NCI-H1417 (cell line): ENCODE measurements around the gene DOC2B.

Experiments used
- DNase-seq, 3 experiments: peaks; one replicate each; lab custom pipeline; 2025; lab: John Stamatoyannopoulos, UW

DOC2B gene

DNA sequence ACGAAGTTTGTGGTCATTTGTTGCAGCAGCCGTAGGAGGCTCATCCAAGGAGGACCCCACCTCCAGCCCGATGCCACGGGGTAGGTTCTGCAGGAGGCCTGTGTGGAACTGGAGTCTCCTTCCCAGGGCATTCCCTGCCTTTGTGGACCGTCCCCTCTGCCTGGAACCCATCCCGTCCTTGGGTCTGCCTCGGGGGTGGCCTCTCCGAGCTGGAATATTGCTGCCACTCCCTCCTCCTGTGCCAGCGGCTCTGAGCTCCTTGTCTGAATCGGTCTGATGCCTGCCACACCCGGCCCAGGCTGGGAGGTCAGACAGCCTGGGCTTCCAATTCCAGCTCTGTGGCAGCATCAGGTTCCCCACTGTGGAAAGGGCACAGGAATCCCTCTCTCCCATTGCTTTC, 18.8 kb downstream of the DOC2B start:
- DNase-seq = no peak

DNA sequence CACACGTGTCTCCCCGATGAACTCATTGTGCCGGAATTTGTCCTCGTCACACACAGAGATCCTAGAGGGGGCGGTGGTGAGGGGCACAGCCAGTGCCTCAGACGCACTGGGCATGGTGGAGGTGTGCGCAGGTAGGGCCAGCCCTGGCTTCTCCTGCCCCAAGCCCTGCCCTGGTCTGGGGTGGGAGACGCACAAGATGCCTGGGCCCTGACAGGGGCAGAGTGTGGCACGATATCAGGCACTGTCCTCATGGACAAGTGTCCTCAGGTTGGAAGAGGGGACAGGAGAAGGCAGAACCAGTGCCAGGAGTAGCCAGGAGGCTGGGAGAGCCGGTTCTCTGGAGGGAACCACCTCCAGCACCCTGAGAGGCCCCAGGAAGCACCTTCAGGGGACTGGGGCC, 20.0 kb downstream of the DOC2B start:
- DNase-seq = no peak

DNA sequence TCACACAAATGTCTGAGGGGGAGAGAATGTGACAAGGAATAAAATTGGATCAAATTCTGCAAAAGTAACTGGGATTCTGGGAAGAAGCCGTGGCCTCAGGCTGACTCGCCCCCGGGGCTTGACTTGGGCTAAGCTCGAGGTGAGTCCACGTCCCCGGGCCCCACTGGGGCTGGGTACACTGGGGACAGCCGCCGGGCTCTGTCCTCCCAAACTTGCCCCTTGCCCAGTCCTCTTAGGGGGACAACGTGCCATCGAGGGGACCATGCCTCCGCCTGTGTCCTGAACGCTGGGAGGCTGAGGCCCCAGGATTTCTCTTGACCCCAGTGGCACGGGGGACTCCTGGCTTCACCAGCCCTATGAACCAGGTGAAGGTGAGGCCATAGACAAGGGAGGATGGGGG, 21.1 kb downstream of the DOC2B start:
- DNase-seq = no peak

DNA sequence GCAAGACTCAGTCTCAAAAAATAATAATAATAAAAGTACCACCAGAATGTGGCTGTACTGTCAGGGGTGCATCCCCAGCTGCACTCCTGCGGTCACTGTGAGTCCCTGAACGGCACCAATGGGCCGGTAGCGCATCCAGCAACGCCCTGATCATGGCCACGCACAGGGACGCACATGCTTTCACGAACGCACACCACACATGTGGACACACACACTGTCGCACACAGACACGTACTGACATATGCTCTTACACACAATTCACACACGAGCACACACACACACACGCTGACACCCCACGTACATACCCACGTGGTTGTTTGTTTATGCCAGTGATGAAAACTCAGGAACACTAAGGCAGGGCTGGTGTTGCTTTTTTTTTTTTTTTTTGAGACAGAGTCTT, 21.8 kb downstream of the DOC2B start:
- DNase-seq = no peak

DNA sequence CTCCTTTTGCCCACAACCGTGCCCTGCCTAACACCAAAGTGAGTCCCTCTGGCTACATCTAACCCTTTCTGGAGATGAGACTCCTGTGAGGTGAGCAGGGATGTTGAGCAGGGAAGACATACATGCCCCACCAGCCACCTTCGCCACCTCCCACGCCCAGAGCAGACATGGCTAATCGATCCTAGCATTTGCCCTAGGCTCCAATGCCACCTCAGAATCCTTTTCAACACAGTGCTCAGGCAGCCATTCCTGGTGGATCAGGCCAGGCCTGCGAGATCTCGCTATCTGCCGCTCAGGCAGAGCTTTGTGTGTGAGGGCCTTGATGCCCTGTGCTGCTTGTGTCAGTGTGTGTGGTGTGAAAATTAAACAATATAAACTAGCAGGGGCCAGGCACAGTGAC, 23.1 kb downstream of the DOC2B start:
- DNase-seq = no peak

DNA sequence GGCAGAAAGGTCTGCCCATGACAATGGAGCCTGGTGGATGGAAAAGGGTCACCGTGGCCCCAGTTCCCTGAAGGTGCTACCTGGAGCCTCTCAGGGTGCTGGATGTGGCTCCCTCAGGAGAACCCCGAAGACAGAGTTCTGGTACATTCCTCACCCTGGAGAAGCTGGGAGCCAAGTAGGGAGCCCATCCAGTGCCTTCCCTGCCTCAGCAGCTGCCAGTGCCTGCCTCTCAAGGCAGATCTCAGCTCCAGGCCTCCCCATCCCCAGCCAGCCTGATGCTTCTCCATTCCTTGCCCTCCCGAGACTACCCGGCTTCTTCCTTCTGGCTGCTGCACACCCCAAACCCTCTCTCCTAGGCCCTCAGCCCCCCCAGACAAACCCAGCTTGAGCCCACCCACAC, 23.5 kb downstream of the DOC2B start:
- no peak for DNase-seq

DNA sequence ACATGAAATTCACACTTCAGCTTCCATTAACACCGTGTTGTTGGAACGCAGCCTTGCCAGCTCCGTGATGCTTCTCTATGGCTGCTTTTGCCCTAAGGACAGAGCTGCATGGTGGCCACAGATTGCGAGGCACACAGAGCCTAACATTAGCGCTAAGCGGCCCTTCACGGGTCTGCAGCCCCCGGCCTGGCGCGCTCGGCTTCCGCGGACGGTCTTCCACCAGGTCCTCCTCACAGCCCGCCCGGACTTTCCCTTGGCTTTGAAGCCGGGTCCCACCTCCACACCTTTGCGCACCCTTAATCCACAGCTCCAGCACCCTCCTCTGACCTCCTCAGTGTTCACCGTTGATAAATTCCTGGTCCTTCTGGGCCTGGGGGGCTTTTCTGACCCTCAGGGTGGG, 24.5 kb downstream of the DOC2B start:
- DNase-seq = no peak

DNA sequence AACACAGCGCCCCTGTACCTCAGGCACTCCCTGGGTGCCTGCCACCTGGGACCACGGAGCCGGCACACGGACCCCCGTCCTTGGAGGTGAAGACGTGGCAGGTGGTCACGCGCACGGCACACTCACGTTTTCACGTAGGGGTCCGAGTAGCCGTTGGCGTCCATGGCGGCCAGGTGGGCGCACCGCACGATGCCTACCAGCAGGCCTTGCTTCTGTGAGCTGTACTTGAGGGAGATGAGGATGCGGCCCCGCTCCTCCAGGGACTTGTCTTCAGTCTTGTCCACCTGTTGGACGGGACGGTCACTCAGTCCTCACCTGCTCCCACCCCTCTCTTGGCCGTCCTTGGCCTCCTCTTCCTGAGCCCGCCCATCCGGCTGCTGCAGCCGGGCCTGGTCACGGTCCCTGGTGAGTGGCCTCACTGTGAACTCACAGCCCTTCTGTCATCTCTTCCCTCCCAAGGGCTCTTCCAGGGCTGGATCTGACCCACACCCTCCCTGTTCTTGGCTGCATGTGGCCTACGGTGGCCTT, 25.3 kb downstream of the DOC2B start:
- DNase-seq = no peak

DNA sequence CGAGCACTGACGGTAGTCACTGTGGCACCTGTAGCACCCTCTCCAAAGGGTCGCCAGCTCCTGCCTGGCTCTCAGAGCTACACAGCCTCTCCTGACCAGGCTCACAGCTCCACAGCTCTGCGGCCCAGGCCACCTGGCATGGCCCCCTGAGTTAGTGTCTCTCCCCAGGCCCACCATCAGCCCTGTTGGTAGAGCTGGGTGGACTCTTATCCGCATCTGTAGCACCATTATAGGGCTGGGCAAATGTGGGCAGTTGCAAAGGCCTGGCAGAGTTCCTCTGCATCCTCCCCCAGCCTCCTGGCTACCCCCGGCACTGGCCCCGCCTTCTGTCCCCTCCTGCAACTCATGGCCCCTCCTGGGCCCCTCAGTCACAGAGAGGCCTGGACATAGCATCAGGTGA, 25.9 kb downstream of the DOC2B start:
- no peak for DNase-seq

DNA sequence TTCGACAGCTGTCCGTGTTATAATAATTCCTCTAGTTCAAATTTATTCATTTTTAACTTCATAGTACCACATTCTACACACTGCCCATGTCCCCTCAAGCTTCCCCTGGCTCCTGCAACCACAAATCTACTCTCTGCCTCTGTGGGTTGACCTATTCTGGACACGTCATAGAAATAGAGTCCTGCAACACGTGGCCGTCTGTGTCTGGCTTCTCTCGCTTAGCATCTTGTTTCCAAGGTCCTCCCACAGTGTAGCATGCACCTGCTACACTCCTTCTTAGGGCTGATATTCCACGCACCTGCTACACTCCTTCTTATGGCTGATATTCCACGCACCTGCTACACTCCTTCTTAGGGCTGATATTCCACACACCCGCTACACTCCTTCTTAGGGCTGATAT, 27.6 kb downstream of the DOC2B start:
- no peak for DNase-seq

DNA sequence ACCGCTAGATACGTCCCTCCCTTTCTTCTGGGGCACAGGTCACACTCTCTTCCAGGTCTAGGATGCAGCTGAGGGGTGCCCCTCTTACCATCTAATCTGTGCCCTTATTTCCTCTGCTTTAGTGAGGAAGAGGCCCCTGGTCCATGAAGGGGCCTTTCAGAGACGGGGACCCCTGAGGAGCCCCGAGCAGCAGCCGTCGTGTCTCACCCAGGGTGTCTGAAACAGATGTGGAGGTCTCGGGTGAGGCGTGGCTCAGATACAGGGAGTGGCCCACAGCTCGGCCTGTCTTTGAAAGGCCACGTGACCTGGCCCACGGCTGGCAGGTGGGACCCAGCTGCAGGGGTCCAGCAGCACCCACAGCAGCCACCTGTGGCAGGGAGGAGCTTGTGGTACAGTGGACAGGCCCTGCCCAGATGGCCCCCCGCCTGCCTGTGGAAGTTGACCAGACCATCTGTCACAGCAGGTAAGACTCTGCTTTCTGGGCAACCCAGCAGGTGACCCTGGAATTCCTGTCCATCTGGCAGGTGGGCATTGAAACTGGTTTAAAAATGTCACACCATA, 28.5 kb downstream of the DOC2B start:
- no peak for DNase-seq

DNA sequence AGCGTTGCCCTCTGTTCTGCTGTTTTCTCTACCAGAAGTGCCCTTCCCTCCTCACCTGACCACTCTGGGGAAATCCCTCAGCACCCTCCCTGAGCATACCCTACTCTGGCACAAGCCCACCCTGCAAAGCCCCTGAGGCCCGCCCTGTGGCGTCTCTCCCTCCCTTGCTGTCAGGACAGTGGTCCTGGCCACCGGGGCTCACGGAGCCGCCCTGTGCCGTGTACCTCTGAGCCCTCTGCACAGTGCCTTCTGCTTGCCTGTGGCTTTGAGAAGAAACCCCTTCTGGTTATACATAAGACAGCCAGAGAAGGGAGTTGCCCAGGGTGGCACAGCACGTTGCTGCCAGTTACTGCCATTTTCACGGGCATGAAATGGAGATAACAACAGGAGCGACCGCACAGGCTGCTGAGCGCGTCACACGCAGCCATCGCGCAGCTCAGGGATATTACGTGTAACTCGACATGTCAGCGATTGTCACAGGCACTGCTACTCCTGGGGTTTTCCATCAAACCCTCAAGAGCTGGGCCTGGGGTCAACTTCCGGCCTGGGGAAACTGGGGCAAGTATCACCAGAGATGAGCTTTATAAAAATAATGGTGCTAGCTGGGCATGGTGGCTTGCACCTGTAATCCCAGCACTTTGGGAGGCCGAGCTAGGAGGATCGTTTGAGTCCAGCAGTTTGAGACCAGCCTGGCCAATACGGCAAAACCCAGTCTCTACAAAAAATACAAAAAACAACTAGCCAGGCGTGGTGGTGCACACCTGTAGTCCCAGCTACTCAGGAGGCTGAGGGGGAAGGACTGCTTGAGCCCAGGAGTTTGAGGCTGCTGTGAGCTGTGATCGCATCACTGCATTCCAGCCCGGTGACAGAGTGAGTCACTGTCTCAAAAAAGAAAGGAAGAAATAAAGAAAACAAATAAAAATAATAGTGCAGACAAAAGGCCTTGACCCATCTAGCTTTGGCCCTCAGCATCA, 29.3 kb downstream of the DOC2B start:
- DNase-seq = no peak

DNA sequence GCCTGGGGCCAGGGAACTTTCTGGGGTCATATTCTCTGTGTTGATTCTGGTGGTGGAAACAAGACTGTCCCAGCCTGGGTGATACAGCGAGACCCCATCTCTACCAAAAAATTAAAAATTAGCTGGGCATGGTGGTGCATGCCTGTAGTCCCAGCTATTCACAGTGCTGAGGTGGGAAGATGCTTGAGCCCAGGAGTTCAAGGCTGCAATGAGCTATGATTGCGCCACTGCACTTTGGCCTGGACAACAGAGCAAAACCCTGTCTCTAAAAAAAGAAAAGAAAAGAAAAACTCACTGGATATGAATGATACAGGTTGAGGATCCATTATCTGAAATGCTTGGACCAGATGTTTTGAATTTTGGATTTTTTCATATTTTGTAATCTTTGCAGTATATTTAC, 30.4 kb downstream of the DOC2B start:
- DNase-seq = no peak

DNA sequence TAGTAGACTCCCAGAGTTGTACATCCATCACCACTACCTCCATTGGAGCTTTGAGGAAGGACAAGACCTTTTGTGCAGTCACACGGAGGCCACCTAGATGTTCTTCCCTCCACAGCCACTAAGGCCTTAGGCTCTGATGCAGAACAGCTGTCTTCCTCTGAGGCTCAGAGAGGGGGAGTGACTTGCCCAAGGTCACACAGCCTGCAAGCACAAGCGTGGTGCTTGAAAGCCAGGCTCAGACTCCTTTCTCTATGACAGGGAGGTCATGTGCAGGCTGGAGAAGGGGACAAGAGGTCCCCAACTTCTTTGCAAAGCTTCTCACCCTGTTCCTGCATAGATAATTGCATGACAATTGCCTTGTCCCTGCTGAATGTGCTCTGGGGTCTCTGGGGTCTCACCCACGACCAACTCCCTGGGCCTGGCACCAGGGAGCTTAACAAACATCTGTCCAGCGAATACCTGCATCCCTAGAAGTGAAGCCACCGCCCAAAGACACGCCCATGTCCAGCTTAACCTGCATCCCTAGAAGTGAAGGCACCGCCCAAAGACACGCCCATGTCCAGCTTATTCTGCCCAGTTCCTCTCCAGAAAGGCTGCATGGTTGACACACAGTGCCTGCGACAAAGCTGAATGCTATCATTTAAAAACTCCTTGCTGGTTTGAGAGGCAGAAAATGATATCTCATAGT, 31.4 kb downstream of the DOC2B start:
- no peak for DNase-seq

DNA sequence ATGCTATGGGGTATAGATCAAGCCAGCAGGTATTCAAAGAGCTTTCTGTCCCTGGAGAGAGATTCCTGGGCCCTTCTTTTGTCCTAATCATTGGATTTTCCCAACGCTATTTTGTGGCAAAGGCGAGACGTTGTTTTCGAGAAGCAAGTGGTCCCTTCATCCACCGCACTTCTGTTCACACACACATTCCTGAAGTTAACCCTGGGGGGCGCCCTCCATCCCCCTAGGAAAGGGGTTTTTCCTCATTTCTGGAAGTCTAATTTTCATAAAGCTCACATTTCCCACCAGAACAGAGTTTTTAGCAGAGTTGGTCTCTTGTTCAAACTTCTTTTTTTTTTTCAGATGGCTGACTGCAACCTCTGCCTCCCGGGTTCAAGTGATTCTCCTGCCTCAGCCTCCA, 32.2 kb downstream of the DOC2B start:
- DNase-seq = no peak

DNA sequence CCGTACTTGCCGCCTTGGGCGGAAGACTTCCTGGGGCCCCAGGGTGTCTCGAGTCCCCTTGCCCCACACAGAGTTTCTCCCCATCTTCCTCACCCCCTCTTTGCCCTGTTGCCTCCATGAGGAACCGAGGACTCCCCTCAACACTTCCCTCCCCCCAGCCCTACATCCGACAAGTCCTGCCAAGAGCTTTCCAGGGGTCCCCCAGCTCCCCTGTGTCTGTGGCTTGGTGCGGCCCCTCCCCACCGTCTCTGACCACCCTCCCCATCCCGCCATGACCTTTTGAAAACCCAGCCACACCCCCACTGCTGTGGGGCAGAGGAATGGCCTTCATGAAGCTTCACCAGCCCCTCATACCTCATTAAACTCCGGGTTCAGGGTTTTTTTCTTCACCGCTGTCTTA, 32.7 kb downstream of the DOC2B start:
- no peak for DNase-seq

DNA sequence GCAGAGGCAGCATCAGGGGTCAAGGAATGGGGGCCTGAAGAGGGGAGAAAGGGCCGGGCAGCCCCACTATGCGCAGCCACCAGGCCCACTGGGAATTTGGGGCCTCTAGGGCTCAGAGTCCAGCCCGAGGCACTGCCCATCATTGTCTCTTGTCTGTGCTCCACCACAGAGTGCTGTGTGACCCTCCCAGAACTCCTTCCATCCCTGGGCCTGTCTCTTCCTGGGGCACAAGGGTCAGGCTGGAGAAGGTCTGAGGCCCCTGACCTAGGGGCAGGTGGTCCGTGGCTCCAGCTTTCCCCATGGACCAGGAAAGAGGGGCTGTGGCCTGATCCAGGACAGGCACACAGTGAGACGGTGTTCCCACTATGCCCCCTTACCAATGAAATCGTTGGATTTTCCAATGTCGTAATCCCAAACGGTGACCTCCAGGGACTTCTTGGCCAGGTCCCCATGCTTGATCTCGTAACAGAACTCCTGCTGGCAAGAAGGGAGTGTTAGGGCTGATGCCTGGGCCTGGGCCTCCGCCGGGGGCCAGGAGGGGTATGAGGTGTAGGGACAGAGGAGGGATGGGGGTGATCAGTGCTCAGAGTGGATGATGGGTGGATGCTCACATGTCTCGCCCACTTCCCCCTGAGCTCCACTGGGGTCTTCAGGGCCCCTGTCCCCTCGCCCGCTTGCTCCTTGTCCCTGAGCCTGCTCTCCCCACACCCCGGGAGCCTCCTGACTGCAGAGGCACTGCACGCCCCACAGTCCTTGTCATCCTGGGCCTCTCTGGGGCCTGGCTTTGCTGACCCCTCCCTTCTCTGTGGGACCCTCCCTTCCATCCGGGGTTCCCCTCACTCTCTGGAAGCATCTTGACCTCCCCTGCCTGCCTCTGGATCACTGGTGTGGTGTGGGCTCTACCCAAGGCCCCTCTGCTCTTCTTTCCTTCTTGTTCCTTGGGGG, 33.4 kb downstream of the DOC2B start:
- DNase-seq = no peak

DNA sequence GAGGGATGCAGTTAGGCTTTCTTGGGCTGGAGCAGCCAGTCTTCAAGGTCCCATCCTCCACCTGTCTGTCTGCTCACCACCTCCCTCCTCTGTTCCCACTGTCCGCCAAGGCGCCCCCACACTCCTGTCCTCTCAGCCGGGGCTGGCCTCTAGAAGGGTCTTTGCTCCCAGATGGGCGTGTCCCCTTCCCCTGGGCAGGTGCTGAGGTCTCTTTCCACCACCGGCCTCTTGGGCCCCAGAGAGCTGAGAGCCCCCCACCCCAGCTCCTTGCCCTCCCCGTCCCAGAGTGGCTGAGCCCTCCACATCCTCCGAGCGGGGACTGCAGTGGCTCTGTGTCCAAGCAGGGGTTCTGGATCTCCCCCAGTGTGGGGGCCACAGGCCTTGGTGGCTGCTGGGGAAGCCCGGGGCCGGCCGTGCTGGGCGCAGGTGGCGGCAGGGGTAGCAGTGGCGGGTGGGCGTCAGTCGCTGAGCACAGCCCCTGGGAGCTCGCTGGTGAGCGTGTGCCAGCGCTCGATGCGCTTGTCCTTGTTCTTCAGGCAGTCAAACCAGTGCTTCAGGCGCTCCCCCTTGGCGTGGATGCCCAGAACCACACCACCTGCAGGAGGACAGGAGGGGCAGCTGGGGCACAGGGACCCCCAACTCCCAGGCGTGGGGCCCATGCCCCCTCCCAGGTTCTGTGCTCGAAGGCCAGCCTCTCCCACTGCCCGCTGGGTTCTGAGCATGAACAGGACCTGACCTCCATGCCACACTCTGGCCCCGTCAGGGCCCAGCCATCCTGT, 34.3 kb downstream of the DOC2B start:
- no peak for DNase-seq

DNA sequence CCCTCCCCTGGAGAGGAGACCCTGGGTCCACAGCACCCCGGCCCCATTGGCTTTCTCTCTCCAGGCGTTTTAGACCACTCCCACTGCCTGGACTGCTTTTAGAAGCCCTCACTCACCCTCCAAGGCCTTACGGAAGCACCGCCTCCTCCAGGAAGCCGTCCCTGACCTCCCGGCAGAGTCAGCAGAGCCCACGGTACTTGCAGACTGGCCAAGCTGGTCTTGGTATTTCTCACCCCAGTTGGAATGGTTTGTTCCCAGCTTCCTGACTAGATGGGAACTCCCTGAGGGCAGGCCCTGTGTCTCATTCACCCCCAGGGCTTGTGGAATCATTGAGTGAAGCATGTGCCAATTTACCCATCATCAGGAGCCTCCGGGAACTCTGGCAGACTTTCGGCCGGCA, 34.9 kb downstream of the DOC2B start:
- DNase-seq = no peak

DNA sequence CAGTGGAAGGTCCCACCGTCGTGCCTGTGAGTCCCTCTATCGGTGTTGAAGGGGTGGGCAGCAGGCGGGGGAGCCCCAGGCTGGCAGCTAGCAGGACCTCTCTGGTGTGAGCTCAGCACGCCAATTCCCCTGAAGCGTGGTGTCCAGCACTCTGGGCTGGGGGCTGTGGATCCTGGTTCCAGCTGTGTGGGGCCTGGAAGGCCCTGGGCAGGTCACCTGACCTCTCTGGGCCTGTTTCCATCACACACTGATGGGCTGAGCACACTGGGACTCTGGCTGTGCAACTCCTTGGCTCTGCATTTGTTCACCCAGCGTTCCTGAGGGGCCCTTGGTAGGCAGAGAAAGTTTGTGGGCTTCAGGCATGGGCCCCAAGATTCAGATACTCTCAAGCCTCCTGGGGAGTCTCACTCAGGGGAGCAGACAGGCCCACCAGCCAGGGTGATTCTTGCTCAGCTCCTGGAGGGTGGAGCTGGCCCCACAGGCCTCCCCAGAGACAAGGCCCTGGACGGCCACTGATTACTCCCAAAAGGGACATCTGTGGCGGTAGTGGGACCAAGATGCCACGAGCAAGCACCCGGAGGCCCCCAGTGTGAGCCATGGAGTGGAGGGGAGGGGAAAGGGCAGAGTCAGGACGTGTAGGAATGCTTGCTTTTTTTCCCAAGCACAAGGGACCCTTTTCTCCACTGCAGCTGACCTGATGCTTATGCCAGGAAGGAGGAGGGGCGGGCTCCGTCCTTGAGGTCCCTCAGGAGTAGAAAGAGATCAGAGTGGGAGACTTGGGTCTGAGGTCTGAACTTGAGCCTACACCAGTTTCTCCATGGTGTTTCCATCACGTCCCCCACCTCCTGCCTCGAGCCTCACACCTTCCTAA, 35.5 kb downstream of the DOC2B start:
- DNase-seq = no peak
